ENCODE measurements around the gene UCK2. TPM values are rescaled to one million over a fixed set of nuclear protein-coding genes. Genes with fewer than 3 reads are reported as not detected.
A peak's percentile ranks its signal among the peaks of the same experiment; 100 is the strongest.

Gene UCK2
- total RNA-seq, 2 experiments from 2014 or later: 28.4 to 32.4 TPM

GRCh38 chr1:165949335-165950130, 122.1 kb downstream of the UCK2 start:
- Mint-ChIP-seq H3K27me3 (ENCODE audit: low read depth) (no peaks in the 10 kb centered on the region), H3K4me1 (ENCODE audit: low read depth) (no peaks in the 10 kb centered on the region), H3K4me3 (no peak overlapping the region), H3K27ac (no peak overlapping the region), H3K9me3 (ENCODE audit: insufficient read depth) (no peaks in the 10 kb centered on the region), H3K36me3 (ENCODE audit: low read depth) (no peaks in the 10 kb centered on the region)
- ATAC-seq (no peak), DNase-seq (peak; percentile 23)
- CTCF ChIA-PET: no interaction called here
- POLR2A ChIA-PET: no interaction called here

- Mint-ChIP-seq H3K4me1 (ENCODE audit: low read depth) (no peaks in the 10 kb centered on the region), H3K27ac (no peak overlapping the region), H3K36me3 (ENCODE audit: low read depth) (no peaks in the 10 kb centered on the region), H3K9me3 (ENCODE audit: insufficient read depth) (no peaks in the 10 kb centered on the region), H3K27me3 (ENCODE audit: low read depth) (no peaks in the 10 kb centered on the region), H3K4me3 (no peak overlapping the region)
- DNase-seq: no peak
- ATAC-seq: no peak
- ChIA-PET CTCF (no interaction called here), POLR2A (no interaction called here)
Observed at GRCh38 chr1:165954940-165955339, 127.5 kb downstream of the UCK2 start.

- CTCF ChIA-PET: no interaction called here
- POLR2A ChIA-PET: no interaction called here
- Mint-ChIP-seq H3K4me1 (ENCODE audit: low read depth) (no peaks in the 10 kb centered on the region), H3K9me3 (ENCODE audit: insufficient read depth) (no peaks in the 10 kb centered on the region), H3K36me3 (ENCODE audit: low read depth) (no peaks in the 10 kb centered on the region), H3K27ac (no peak overlapping the region), H3K4me3 (no peak overlapping the region), H3K27me3 (ENCODE audit: low read depth) (no peaks in the 10 kb centered on the region)
- ATAC-seq (no peak), DNase-seq (no peak)
Observed at GRCh38 chr1:165958306-165958705, 130.9 kb downstream of the UCK2 start.

- H3K36me3 Mint-ChIP-seq (ENCODE audit: low read depth): no peaks in the 10 kb centered on the region
- DNase-seq (no peak), ATAC-seq (no peak)
- H3K9me3 Mint-ChIP-seq (ENCODE audit: insufficient read depth): no peaks in the 10 kb centered on the region
- H3K27ac Mint-ChIP-seq: no peak overlapping the region
- POLR2A ChIA-PET: no interaction called here
- peaks cover 3% of the 10 kb centered on the region for H3K27me3 Mint-ChIP-seq (ENCODE audit: low read depth)
- CTCF ChIA-PET: no interaction called here
- H3K4me3 Mint-ChIP-seq: no peak overlapping the region
- no peaks in the 10 kb centered on the region for H3K4me1 Mint-ChIP-seq (ENCODE audit: low read depth)
Observed at GRCh38 chr1:165960136-165960535, 132.7 kb downstream of the UCK2 start.

GRCh38 chr1:165960881-165961280, 133.5 kb downstream of the UCK2 start:
- ChIA-PET CTCF (no interaction called here), POLR2A (no interaction called here)
- ATAC-seq: no peak
- no peak for DNase-seq
- Mint-ChIP-seq H3K36me3 (ENCODE audit: low read depth) (no peaks in the 10 kb centered on the region), H3K9me3 (ENCODE audit: insufficient read depth) (no peaks in the 10 kb centered on the region), H3K4me3 (no peak overlapping the region), H3K4me1 (ENCODE audit: low read depth) (no peaks in the 10 kb centered on the region), H3K27me3 (ENCODE audit: low read depth) (peaks cover 3% of the 10 kb centered on the region), H3K27ac (no peak overlapping the region)

Other genes starting within 250 kb of the UCK2 start
- gene MGST3, start 196.4 kb upstream of the UCK2 start, total RNA-seq: 10 to 100 TPM; 30.9 to 33.0 TPM
- 10 to 100 TPM; 42.7 to 48.2 TPM for gene ALDH9A1, start 129.1 kb upstream of the UCK2 start, total RNA-seq
- gene TMCO1, start 58.7 kb upstream of the UCK2 start, total RNA-seq: 10 to 100 TPM; 89.0 to 90.1 TPM